Neural cell (in vitro differentiated cells): ENCODE results near the gene GPR84. TPM values are rescaled to one million over a fixed set of nuclear protein-coding genes. Genes with fewer than 3 reads are reported as not detected.

Experiments used
- H2AFZ ChIP-seq: fragments of 200-600, 300-800 bp; sonication (generic), shearing (Covaris generic); 2 replicates; pipeline ENCODE4 v1.6.0; 2014; ENCODE audit warnings: low read depth, mild to moderate bottlenecking, antibody characterized with exemption, low read length, moderate library complexity
- H3F3A ChIP-seq: fragments of 200-600 bp; shearing (Covaris generic); 2 replicates; pipeline ENCODE4 v1.6.1; 2016; ENCODE audit warnings: mild to moderate bottlenecking, moderate library complexity, mixed read lengths, antibody characterized with exemption, low read length; ENCODE audit not compliant: insufficient read depth, poor library complexity, severe bottlenecking
- H3K27ac ChIP-seq: fragments of 200-600, 300-800 bp; sonication (generic), shearing (Covaris generic); 2 replicates; pipeline ENCODE4 v1.5.1; 2014; ENCODE audit warnings: mild to moderate bottlenecking, low read length, moderate library complexity
- H3K27me3 ChIP-seq: fragments of 300-800, 200-600 bp; sonication (generic), shearing (Covaris generic); 2 replicates; pipeline ENCODE4 v1.6.0; 2014; ENCODE audit warnings: mild to moderate bottlenecking, low read depth, low read length, moderate library complexity; ENCODE audit not compliant: insufficient read depth
- H3K36me3 ChIP-seq: fragments of 300-800, 200-600 bp; sonication (generic), shearing (Covaris generic); 2 replicates; pipeline ENCODE4 v1.5.1; 2014; ENCODE audit warnings: mild to moderate bottlenecking, antibody characterized with exemption, low read length, moderate library complexity; ENCODE audit not compliant: insufficient read depth
- H3K4me2 ChIP-seq: fragments of 300-800, 200-600 bp; sonication (generic), shearing (Covaris generic); 2 replicates; pipeline ENCODE4 v1.6.0; 2014; ENCODE audit warnings: mild to moderate bottlenecking, low read length
- H3K4me3 ChIP-seq: fragments of 300-800, 200-600 bp; sonication (generic), shearing (Covaris generic); 2 replicates; pipeline ENCODE4 v1.5.1; 2014; ENCODE audit warnings: mild to moderate bottlenecking, low read length, moderate library complexity
- H3K79me2 ChIP-seq: fragments of 200-600 bp; shearing (Covaris generic); replicated peaks from 2 replicates; pipeline ENCODE4 v1.6.0; 2014; ENCODE audit warnings: mild to moderate bottlenecking, low read length, moderate library complexity; ENCODE audit not compliant: insufficient read depth
- H3K9ac ChIP-seq: fragments of 300-800, 200-600 bp; sonication (generic), shearing (Covaris generic); 2 replicates; pipeline ENCODE4 v1.6.1; 2016; ENCODE audit warnings: mild to moderate bottlenecking, low read length, mixed read lengths
- H3K9me2 ChIP-seq: fragments of 200-600 bp; shearing (Covaris generic); 2 replicates; pipeline ENCODE4 v1.6.1; 2016; ENCODE audit warnings: mild to moderate bottlenecking, low read length, mixed read lengths; ENCODE audit not compliant: insufficient read depth
- H3K9me3 ChIP-seq: fragments of 200-600, 300-800 bp; sonication (generic), shearing (Covaris generic); 2 replicates; pipeline ENCODE4 v1.6.1; 2016; ENCODE audit warnings: mild to moderate bottlenecking, mixed run types, low read length, moderate library complexity, mixed read lengths
- H4K20me1 ChIP-seq: fragments of 200-600 bp; shearing (Covaris generic); 2 replicates; pipeline ENCODE4 v1.6.1; 2016; ENCODE audit warnings: mild to moderate bottlenecking, mixed run types; ENCODE audit not compliant: insufficient read depth
- CTCF ChIP-seq: fragments of 450-650 bp; IDR thresholded peaks from 2 replicates; pipeline ENCODE4 v1.5.1; 2014; ENCODE audit warnings: antibody characterized with exemption, mild to moderate bottlenecking, moderate library complexity; ENCODE audit not compliant: poor library complexity, severe bottlenecking
- EP300 ChIP-seq: fragments of 450-650 bp; conservative IDR thresholded peaks from 2 replicates; pipeline ENCODE4 v1.6.1; 2014; ENCODE audit warnings: antibody characterized with exemption, mild to moderate bottlenecking, moderate library complexity; ENCODE audit not compliant: poor library complexity, severe bottlenecking
- EZH2 ChIP-seq: fragments of 200-600, 300-800 bp; shearing (Covaris generic), sonication (generic); IDR thresholded peaks from 2 replicates; pipeline ENCODE4 v1.6.1; 2014; ENCODE audit warnings: antibody characterized with exemption, low read length, borderline replicate concordance, mild to moderate bottlenecking; ENCODE audit not compliant: insufficient read depth, poor library complexity, severe bottlenecking
- MXI1 ChIP-seq: fragments of 450-650 bp; conservative IDR thresholded peaks from 2 replicates; pipeline ENCODE4 v1.6.1; 2014; ENCODE audit warnings: antibody characterized with exemption, mild to moderate bottlenecking; ENCODE audit not compliant: poor library complexity, severe bottlenecking
- POLR2AphosphoS5 ChIP-seq: IDR thresholded peaks from 2 replicates; pipeline ENCODE4 v1.6.1; 2012
- RAD21 ChIP-seq: fragments of 450-650 bp; conservative IDR thresholded peaks from 2 replicates; pipeline ENCODE4 v1.6.1; 2014; ENCODE audit warnings: antibody characterized with exemption, mild to moderate bottlenecking, moderate library complexity
- SMC3 ChIP-seq: fragments of 450-650 bp; conservative IDR thresholded peaks from 2 replicates; pipeline ENCODE4 v1.6.1; 2014; ENCODE audit warnings: antibody characterized with exemption, mild to moderate bottlenecking, moderate library complexity; ENCODE audit not compliant: poor library complexity
- TAF1 ChIP-seq: IDR thresholded peaks from 2 replicates; pipeline ENCODE4 v1.6.1; 2012; ENCODE audit warnings: low read depth
- polyA plus RNA-seq: library from polyadenylated mRNA; depleted of rRNA; stranded (reverse); fragments of >200 nt; gene quantifications from 2 replicates; pipeline ENCODE4 v1.2.3, GENCODE V29; 2014
- TF ChIP-seq, protein P1 (sequence below): IDR thresholded peaks from 2 replicates; pipeline ENCODE4 v1.6.1; 2012; ENCODE audit warnings: borderline replicate concordance

Gene GPR84
- polyA plus RNA-seq, 1 donor from 2014 or later: not detected

DNA sequence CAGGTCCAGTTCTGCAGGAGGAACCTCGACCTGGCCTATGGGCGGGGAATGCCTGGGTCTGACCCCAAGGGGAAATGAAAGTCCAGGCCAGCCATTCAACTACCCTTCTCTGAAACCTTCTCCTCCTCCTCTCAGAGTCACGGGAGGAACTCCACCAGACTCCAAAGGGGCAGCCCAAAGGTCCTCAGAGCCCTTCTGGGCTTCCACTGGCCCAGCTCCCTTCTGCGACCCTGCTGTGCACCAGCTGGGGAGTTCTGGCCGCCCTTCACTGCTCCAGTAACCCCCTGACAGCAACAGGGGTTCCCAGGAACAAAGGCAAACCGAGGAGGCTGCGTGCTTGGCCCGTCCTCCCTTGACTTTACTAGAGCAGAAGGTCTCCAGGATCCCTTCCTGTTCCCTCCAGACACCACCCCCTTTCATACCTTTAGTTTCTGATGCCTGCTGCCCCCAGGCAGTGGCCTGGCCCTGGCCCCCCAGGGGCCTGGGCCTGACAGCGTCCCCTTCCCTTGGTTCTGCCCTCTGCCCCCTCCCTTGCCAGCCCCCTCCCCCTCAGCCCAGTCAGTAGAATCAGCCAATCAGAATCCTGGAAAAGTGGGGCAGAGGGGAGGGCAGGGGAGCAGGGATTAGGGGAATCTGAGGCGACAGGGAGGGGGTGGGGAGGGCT lies 21.1 kb upstream of the GPR84 start:
- Histone ChIP-seq H3K9ac (no peak overlapping the region), H3K9me3 (no peaks in the 10 kb centered on the region), H3F3A (no peaks in the 10 kb centered on the region), H3K27me3 (no peaks in the 10 kb centered on the region), H3K4me3 (no peak overlapping the region), H3K4me2 (no peak overlapping the region), H4K20me1 (no peaks in the 10 kb centered on the region), H2AFZ (no peak overlapping the region), H3K36me3 (no peaks in the 10 kb centered on the region), H3K9me2 (no peaks in the 10 kb centered on the region), H3K27ac (no peak overlapping the region), H3K79me2 (no peaks in the 10 kb centered on the region)
- no peak for TF ChIP-seq POLR2AphosphoS5
- TF ChIP-seq EP300: no peak
- TF ChIP-seq MXI1: no peak
- no peak for TF ChIP-seq EZH2
- no peak for TF ChIP-seq RAD21
- TF ChIP-seq, protein P1, sequence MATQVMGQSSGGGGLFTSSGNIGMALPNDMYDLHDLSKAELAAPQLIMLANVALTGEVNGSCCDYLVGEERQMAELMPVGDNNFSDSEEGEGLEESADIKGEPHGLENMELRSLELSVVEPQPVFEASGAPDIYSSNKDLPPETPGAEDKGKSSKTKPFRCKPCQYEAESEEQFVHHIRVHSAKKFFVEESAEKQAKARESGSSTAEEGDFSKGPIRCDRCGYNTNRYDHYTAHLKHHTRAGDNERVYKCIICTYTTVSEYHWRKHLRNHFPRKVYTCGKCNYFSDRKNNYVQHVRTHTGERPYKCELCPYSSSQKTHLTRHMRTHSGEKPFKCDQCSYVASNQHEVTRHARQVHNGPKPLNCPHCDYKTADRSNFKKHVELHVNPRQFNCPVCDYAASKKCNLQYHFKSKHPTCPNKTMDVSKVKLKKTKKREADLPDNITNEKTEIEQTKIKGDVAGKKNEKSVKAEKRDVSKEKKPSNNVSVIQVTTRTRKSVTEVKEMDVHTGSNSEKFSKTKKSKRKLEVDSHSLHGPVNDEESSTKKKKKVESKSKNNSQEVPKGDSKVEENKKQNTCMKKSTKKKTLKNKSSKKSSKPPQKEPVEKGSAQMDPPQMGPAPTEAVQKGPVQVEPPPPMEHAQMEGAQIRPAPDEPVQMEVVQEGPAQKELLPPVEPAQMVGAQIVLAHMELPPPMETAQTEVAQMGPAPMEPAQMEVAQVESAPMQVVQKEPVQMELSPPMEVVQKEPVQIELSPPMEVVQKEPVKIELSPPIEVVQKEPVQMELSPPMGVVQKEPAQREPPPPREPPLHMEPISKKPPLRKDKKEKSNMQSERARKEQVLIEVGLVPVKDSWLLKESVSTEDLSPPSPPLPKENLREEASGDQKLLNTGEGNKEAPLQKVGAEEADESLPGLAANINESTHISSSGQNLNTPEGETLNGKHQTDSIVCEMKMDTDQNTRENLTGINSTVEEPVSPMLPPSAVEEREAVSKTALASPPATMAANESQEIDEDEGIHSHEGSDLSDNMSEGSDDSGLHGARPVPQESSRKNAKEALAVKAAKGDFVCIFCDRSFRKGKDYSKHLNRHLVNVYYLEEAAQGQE: no peak
- no peak for TF ChIP-seq SMC3
- no peak for TF ChIP-seq TAF1
- TF ChIP-seq CTCF: no peak

GRCh38 chr12:54384591-54385041 lies 20.3 kb upstream of the GPR84 start, which contains the start of gene ZNF385A:
Gene ZNF385A, minus strand, starts transcription at chr12:54384733. Its CDS starts 219 bp downstream, at chr12:54384514.
- Histone ChIP-seq H3K36me3 (no peaks in the 10 kb centered on the region), H3K4me2 (no peak within 1 kb of the TSS), H3K79me2 (no peaks in the 10 kb centered on the region), H3K9me2 (no peaks in the 10 kb centered on the region), H3K9me3 (no peaks in the 10 kb centered on the region), H4K20me1 (no peaks in the 10 kb centered on the region), H3K9ac (no peak within 1 kb of the TSS), H3F3A (no peaks in the 10 kb centered on the region), H3K27ac (no peak within 1 kb of the TSS), H3K27me3 (no peaks in the 10 kb centered on the region), H3K4me3 (no peak within 1 kb of the TSS), H2AFZ (no peak within 1 kb of the TSS)
- TF ChIP-seq SMC3 (no peak), EZH2 (no peak), POLR2AphosphoS5 (no peak), MXI1 (no peak), TAF1 (no peak), CTCF (no peak), EP300 (no peak), RAD21 (no peak)
- TF ChIP-seq, protein P1: no peak
